Subcutaneous adipose tissue (tissue), 4 donors: Measurements from ENCODE around the gene TMEM161B. TPM values are rescaled to one million over a fixed set of nuclear protein-coding genes. Genes with fewer than 3 reads are reported as not detected.

ENCODE experiments used
- CTCF ChIP-seq: fragments of 450-650 bp; IDR thresholded peaks from one replicate; pipeline ENCODE4 v1.5.1; 2016; ENCODE audit warnings: low read depth, mild to moderate bottlenecking, control low read depth, antibody characterized with exemption, moderate library complexity
- total RNA-seq, 4 donors: library from RNA; depleted of rRNA; stranded (reverse); fragments of >200 nt; gene quantifications; one replicate each; pipeline ENCODE4 v1.1.0, GENCODE V29; 2016

Gene TMEM161B
- 10 to 100 TPM; 11.3 to 16.8 (median 14.7) TPM for total RNA-seq

- no peak for TF ChIP-seq CTCF
Observed at GRCh38 chr5:88268385-88269184, at the start of gene TMEM161B. Gene TMEM161B (minus strand): TSS chr5:88268845. CDS start chr5:88268723, 122 bp downstream.

DNA sequence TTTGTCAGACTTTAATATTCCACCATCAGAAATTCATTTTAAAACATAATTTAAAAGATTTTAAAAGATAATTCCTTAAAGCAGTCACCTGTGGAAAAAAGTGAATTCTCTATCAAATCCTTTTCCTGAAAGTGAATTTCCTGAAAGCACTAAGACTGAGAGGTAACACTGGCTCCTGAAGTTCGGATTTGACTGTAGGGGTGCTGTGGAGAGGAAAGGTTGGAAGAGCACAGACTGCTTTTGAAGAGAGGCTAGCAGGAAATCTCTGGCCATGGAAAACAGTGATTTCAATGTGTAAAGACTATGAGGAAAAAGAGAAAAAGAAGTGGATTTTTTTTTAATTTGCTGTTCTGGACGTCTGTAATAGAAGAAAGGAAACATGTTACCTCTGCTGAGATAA is 35.7 kb upstream of the TMEM161B start:
- TF ChIP-seq CTCF = no peak

DNA sequence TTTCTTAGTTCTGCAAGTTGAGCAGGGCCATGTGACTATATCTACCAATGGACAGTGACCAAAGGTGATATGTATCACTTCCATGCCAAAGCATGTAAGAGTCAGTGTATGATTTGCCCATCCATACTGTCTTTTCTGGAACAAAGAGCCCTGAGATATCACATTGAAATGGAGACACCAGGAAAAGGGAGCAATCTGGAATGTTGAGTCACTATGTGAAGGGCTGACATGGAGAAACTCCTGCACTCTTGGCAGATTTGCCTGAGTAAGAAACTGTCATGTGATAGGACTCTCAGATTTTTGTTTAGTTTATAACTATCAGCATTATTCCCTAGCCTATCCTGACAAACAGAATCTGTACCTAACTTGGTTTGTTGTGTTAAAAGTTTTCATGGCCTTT is 29.8 kb upstream of the TMEM161B start:
- TF ChIP-seq CTCF = no peak

GRCh38 chr5:88290801-88291200 is 22.2 kb upstream of the TMEM161B start:
- TF ChIP-seq CTCF = no peak

DNA sequence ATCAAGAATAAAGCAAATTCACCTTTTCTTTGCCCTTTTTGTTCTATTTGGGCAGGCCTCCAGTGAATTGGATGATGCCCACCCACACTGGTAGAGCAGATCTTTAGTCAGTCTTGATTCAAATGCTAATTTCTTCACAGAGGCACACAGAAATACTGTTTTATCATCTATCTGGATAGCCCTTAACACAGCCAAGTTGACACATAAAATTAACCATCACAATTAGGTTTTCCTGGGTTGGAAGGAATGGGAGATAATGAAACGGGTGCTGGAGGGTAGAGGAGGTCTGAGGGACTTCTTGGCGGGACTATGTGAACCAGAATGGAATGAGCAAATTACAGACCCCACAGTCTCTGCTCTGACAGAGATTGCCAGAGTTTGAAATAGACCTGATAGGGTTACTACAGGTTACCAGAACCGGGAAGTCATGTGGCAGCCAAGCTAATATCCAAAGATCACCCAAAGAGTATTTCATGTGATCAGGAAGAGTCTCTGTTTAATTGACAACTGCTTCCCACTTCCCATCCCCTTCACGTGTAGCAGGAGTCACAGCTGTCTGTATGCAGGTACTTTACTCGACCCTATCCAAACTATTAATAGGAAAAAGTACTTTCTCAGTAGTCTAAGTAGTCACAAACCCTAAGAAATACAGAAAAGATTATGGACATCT is 20.0 kb upstream of the TMEM161B start:
- TF ChIP-seq CTCF = no peak

DNA sequence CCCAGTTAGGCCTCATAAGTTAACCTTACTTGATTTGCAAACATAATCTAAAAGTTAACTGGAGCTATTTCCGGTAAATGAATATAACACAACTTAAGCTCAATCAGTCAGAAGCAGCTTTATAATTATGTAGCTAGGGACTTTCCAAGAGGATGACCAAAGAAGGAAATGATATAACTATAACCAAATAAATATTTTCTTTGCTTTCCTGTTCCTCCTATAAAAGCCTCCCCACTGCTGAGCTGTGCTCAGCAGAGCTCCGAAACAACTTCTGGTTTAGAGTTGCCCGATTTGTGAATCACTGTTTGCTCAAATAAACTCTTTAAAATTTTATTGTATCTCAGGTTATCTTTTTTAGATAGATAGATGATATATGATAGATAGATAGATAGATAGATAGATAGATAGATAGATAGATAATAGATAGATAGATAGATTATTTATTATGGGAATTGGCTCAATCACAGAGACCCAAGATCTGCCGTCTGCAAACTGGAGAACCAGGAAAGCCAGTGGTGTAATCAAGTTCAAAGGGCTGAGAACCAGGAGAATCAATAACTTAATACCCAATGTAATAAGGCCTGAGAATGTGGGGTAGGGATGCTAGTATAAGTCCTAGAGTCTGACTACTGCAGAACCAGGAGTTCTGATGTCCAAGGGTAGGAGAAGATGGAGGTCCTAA is 19.3 kb upstream of the TMEM161B start:
- TF ChIP-seq CTCF = no peak

DNA sequence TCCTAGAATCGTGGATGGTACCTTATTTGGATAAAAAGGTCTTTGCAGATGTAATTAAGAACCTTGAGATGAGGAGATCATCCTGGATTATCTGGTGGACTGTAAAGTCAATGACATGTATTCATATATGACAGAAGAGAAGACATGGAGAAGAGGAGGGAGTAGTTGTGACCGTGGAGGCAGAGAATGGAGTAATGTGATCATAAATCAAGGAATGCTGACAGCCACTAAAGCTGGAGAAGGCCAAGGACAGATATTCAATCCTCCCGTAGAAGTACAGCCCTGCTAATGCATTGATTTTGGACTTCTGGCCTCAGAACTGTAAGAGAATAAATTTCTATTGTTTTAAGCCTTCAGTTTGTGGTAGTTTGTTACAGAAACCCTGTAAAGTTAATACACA is 18.7 kb upstream of the TMEM161B start:
- no peak for TF ChIP-seq CTCF
